K562 (cell line): Measurements from ENCODE around the gene CFDP1. TPM values are rescaled to one million over a fixed set of nuclear protein-coding genes. Genes with fewer than 3 reads are reported as not detected.

ENCODE experiments used
- ATAC-seq: fragments of 200-7000 bp; cut with Tn5 transposase; 3 replicates; pipeline ENCODE4 v1.9.1; 2020; ENCODE audit warnings: moderate library complexity
- BruUV-seq: library from RNA; stranded (reverse); fragments of 400-500 nt; replicated peaks from 2 replicates; lab custom pipeline; 2021; lab: Mats Ljungman, UMichigan
- CTCF ChIA-PET: fragments of 300-600 bp; formaldehyde crosslinking; extraction: SDS; loops from one replicate; lab custom pipeline; 2021; ENCODE audit warnings: low intra/inter-chr PET ratio; lab: Yijun Ruan, JAX
- POLR2A ChIA-PET: fragments of 300-600, 350-650 bp; sonication (Branson Sonifier 250); formaldehyde crosslinking; extraction: SDS; loops from one replicate; lab custom pipeline; 2021; ENCODE audit warnings: antibody characterized with exemption, inconsistent platforms; lab: Yijun Ruan, JAX
- DNase-seq, 4 experiments: peaks; one replicate each; pipeline versions ENCODE4 v3.0.0 to v3.0.0-alpha.2; 2011 to 2018; ENCODE audit warnings: low spot score in 3 of 4, mixed read lengths in 3 of 4; ENCODE audit errors: extremely low read depth in 1 of 4
- FAIRE-seq: peaks from 2 replicates; lab custom pipeline; 2011; peaks lifted over from hg19 to GRCh38; lab: Jason Lieb, UNC
- H2AFZ ChIP-seq: 2 replicates; pipeline ENCODE4 v1.6.0; 2011; ENCODE audit warnings: low read depth, low read length, control low read depth, inconsistent platforms
- H3K27ac ChIP-seq: fragments of 200-600 bp; 3 replicates; pipeline ENCODE4 v1.8.0; 2011; ENCODE audit warnings: low read depth, mild to moderate bottlenecking, control low read depth, inconsistent platforms, low read length, moderate library complexity, mixed read lengths; ENCODE audit errors: extremely low read depth
- H3K27me3 ChIP-seq, 2 experiments: fragments of 300-600 bp in 1 of 2; 2 replicates in 1 of 2; 3 replicates in 1 of 2; pipeline versions ENCODE4 v1.6.0 to v1.8.0; 2011; ENCODE audit warnings: inconsistent platforms in 2 of 2, low read length in 2 of 2, mild to moderate bottlenecking in 1 of 2, mixed read lengths in 1 of 2, moderate library complexity in 1 of 2; ENCODE audit not compliant: control insufficient read depth in 2 of 2, insufficient read depth in 2 of 2
- H3K36me3 ChIP-seq: fragments of 300-600 bp; 3 replicates; pipeline ENCODE4 v1.8.0; 2011; ENCODE audit warnings: mild to moderate bottlenecking, low read length, inconsistent platforms; ENCODE audit not compliant: control insufficient read depth, insufficient read depth
- H3K4me1 ChIP-seq, 2 experiments: fragments of 200-600 bp in 1 of 2; replicated peaks in 1 of 2; 2 replicates in 1 of 2; 3 replicates in 1 of 2; pipeline versions ENCODE4 v1.5.1 to v1.8.0; 2011; ENCODE audit warnings: inconsistent platforms in 2 of 2, low read length in 2 of 2, mild to moderate bottlenecking in 1 of 2, mixed read lengths in 1 of 2, moderate library complexity in 1 of 2; ENCODE audit not compliant: control insufficient read depth in 2 of 2, insufficient read depth in 2 of 2
- H3K4me2 ChIP-seq: 2 replicates; pipeline ENCODE4 v1.6.1; 2011; ENCODE audit warnings: low read length, control low read depth, inconsistent platforms, mixed read lengths; ENCODE audit not compliant: insufficient read depth
- H3K4me3 ChIP-seq: fragments of 200-600 bp; sonication (generic), shearing (Covaris generic); 2 replicates; pipeline ENCODE4 v1.5.1; 2016; ENCODE audit warnings: control low read depth, inconsistent platforms
- H3K79me2 ChIP-seq: fragments of 200-600 bp; 3 replicates; pipeline ENCODE4 v1.8.0; 2011; ENCODE audit warnings: low read length, inconsistent platforms; ENCODE audit not compliant: control insufficient read depth, insufficient read depth
- H3K9ac ChIP-seq, 2 experiments: 2 replicates each; pipeline versions ENCODE4 v1.6.0 to v1.6.1; 2011; ENCODE audit warnings: low read depth in 2 of 2, low read length in 2 of 2, control low read depth in 1 of 2, inconsistent platforms in 1 of 2, mild to moderate bottlenecking in 1 of 2, mixed read lengths in 1 of 2; ENCODE audit not compliant: insufficient read depth in 1 of 2
- H3K9me1 ChIP-seq: one replicate; pipeline ENCODE4 v1.6.0; 2011; ENCODE audit warnings: inconsistent platforms, mild to moderate bottlenecking, low read length, moderate library complexity; ENCODE audit not compliant: control insufficient read depth, insufficient read depth
- H3K9me3 ChIP-seq: replicated peaks from 2 replicates; pipeline ENCODE4 v1.5.1; 2011; ENCODE audit warnings: low read depth, low read length, inconsistent platforms; ENCODE audit not compliant: control insufficient read depth, insufficient read depth
- H4K20me1 ChIP-seq: replicated peaks from 2 replicates; pipeline ENCODE4 v1.6.1; 2011; ENCODE audit warnings: low read length, inconsistent platforms, mixed read lengths; ENCODE audit not compliant: control insufficient read depth, insufficient read depth
- ELF4 ChIP-seq: fragments of 450-650 bp; formaldehyde crosslinking; IDR thresholded peaks from 2 replicates; pipeline ENCODE4 v1.4.0; 2022; ENCODE audit warnings: missing genetic modification characterization
- FOSL1 ChIP-seq: fragments of 200-800 bp; sonication (Bioruptor generic); conservative IDR thresholded peaks from 2 replicates; pipeline ENCODE4 v1.6.1; 2016; ENCODE audit warnings: missing genetic modification characterization, missing compliant biosample characterization
- MTA3 ChIP-seq: fragments of 450-650 bp; formaldehyde crosslinking; IDR thresholded peaks from 2 replicates; pipeline ENCODE4 v1.6.1; 2017; ENCODE audit warnings: mild to moderate bottlenecking, borderline replicate concordance
- NR3C1 ChIP-seq: sonication (generic); formaldehyde crosslinking; IDR thresholded peaks from 2 replicates; pipeline ENCODE4 v1.8.1; 2022; ENCODE audit warnings: missing genetic modification reagents
- SAFB ChIP-seq: fragments of 200-400 bp; formaldehyde crosslinking; IDR thresholded peaks from 2 replicates; pipeline ENCODE4 v1.6.1; 2017; ENCODE audit warnings: low read depth, low read length, borderline replicate concordance
- SIRT6 ChIP-seq: IDR thresholded peaks from one replicate; pipeline ENCODE4 v1.6.1; 2012; ENCODE audit warnings: low read depth, mild to moderate bottlenecking, control low read depth, inconsistent platforms, low read length, moderate library complexity
- SMAD1 ChIP-seq: fragments of 150-350 bp; IDR thresholded peaks from 2 replicates; pipeline ENCODE4 v1.6.1; 2014; ENCODE audit warnings: low read length, low read depth; ENCODE audit not compliant: partially characterized antibody
- SMARCA4 ChIP-seq: fragments of 450-650 bp; IDR thresholded peaks from 2 replicates; pipeline ENCODE4 v1.6.1; 2016
- SREBF1 ChIP-seq: fragments of 150-350 bp; IDR thresholded peaks from 2 replicates; pipeline ENCODE4 v1.6.1; 2014; ENCODE audit warnings: antibody characterized with exemption, low read depth, low read length, borderline replicate concordance
- XRCC5 ChIP-seq: fragments of 200-400 bp; formaldehyde crosslinking; IDR thresholded peaks from 2 replicates; pipeline ENCODE4 v1.6.1; 2017; ENCODE audit warnings: low read depth, mild to moderate bottlenecking, low read length
- ZFX ChIP-seq: sonication (generic); formaldehyde crosslinking; IDR thresholded peaks from 2 replicates; pipeline ENCODE4 v1.8.0; 2022; ENCODE audit warnings: mild to moderate bottlenecking, missing genetic modification reagents, moderate library complexity
- ZNF274 ChIP-seq: IDR thresholded peaks from 2 replicates; pipeline ENCODE4 v1.6.1; 2011; ENCODE audit warnings: low read depth, mild to moderate bottlenecking, low read length, moderate library complexity, borderline replicate concordance
- ZNF431 ChIP-seq: sonication (generic); formaldehyde crosslinking; IDR thresholded peaks from 2 replicates; pipeline ENCODE4 v1.8.0; 2022; ENCODE audit warnings: mild to moderate bottlenecking, missing genetic modification reagents
- WGBS: fragments of 100-300 bp; shearing (Covaris generic); methylation state at CpG from one replicate; pipeline ENCODE4 v1.1.6; 2016; ENCODE audit warnings: low coverage, mixed read lengths; ENCODE audit not compliant: insufficient coverage; ENCODE audit errors: missing lambda C conversion rate; 5-methylcytosine and 5-hydroxymethylcytosine counted together
- in situ Hi-C: fragments of 300-500 bp; cut with MboI; formaldehyde crosslinking; loops from 4 replicates; pipeline ENCODE4 v1.15.0; 2018; ENCODE audit warnings: inconsistent platforms, mixed read lengths
- intact Hi-C: fragments of 100-400 bp; cut with micrococcal nuclease; formaldehyde crosslinking; loops from 2 replicates; pipeline ENCODE4 v1.14.2; 2022
- polyA plus RNA-seq, 8 experiments: library from polyadenylated mRNA; depleted of rRNA in 4 of 8; stranded (reverse) in 5 of 8; unstranded in 3 of 8; fragments of >200 nt; fragmentation: Nextera tagmentation in 2 of 8; fragmentation: Illumina TruSeq in 1 of 8; extraction: Ambion mirVana in 2 of 8; extraction: Trizol in 1 of 8; gene quantifications; 2 replicates each; pipeline versions ENCODE4 v1.2.1 to v1.2.3, GENCODE V29; 2011 to 2014; ENCODE audit warnings: inconsistent platforms in 1 of 8, missing spikeins in 1 of 8
- total RNA-seq, 7 experiments: library from RNA; depleted of rRNA in 6 of 7; stranded (reverse); fragments of >200 nt in 6 of 7; fragmentation: Illumina TruSeq in 2 of 7; extraction: Trizol in 2 of 7; gene quantifications; 2 replicates each; pipeline versions ENCODE4 v1.2.1 to v1.2.3, GENCODE V29; 2011 to 2021; ENCODE audit warnings: low replicate concordance in 1 of 7
- TF ChIP-seq, protein P1 (sequence below): sonication (generic); formaldehyde crosslinking; IDR thresholded peaks from 2 replicates; pipeline ENCODE4 v1.8.0; 2022; ENCODE audit warnings: missing genetic modification reagents, mild to moderate bottlenecking, moderate library complexity, borderline replicate concordance
- TF ChIP-seq, protein P2 (sequence below): fragments of 250-450 bp; sonication (Bioruptor Pico); IDR thresholded peaks from 2 replicates; pipeline ENCODE4 v1.8.0; 2021; ENCODE audit warnings: moderate library complexity, mild to moderate bottlenecking, inconsistent platforms
- TF ChIP-seq, protein P3 (sequence below): fragments of 250-450 bp; sonication (Bioruptor Pico); IDR thresholded peaks from 2 replicates; pipeline ENCODE4 v1.5.0; 2021; ENCODE audit warnings: mild to moderate bottlenecking, moderate library complexity

Gene CFDP1
- total and polyA plus RNA-seq, 9 of the 15 experiments (the other 6 are each of a cell fraction or from before 2014, with no cell fraction given): 31.5 to 78.4 (median 61.7) TPM

DNA sequence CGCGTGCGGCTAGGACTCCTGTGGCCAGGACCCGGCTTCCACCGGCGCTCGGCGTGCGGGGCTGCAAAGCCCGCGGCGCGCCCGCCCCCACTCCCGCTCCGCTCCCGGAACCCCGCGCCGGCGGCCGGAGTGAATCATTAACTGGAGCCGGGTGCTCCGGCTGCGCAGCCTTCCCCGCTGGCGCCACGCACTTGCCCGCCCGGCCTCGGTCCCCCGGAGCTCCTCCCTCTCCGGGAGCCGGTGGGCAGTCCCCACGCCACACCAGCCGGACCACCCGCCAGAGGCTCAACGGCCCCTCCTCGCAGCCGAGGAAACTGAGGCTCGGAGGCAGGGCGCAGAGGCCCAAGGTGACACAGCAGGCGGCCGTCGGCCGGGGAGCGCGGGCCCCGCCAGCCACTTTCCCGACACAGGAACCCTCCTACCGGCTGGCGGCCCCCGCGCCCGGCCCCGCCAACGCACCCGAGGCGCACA lies 182.5 kb downstream of the CFDP1 start:
- Histone ChIP-seq H3K4me3 (peak overlapping the region; percentile 84), H3K27me3 (no peaks in the 10 kb centered on the region), H3K79me2 (peaks cover 29% of the 10 kb centered on the region), H3K9ac (peak overlapping the region; percentile 70 to 96), H4K20me1 (peaks cover 37% of the 10 kb centered on the region), H3K4me1 (peaks cover 6 to 74% of the 10 kb centered on the region in 2 experiments; a peak in 3 of 5 replicates), H3K9me3 (no peaks in the 10 kb centered on the region), H3K9me1 (no peaks in the 10 kb centered on the region), H3K27ac (peak overlapping the region; percentile 82; the same call in 2 of the 3 replicates), H2AFZ (peak overlapping the region; percentile 82), H3K4me2 (peak overlapping the region; percentile 81), H3K36me3 (no peaks in the 10 kb centered on the region)
- FAIRE-seq: no peak
- in situ Hi-C loops (no loop called here), intact Hi-C loops (loop anchor here (5.0 kb wide), 2 partner anchors 71 to 136 kb away; no protein-coding TSS in a partner anchor)
- POLR2A ChIA-PET: interaction anchor here (0.5 to 0.9 kb wide), 5 partner anchors 11 to 278 kb away, joined by 3 to 4 read pairs (median 3); no protein-coding TSS in a partner anchor
- no TSS peak for BruUV-seq
- ATAC-seq: peak; percentile 59
- DNase-seq: peak; percentile 51 to 80 (median 78)
- under 1% methylated on average over 24 of the region's 59 CpGs for WGBS
- CTCF ChIA-PET: interaction anchor here (0.7 to 1.1 kb wide), 2 partner anchors 135 to 152 kb away, joined by 3 to 5 read pairs; no protein-coding TSS in a partner anchor
- TF ChIP-seq SREBF1 (no peak), FOSL1 (tag) (no peak; the same call in 1 of the 2 replicates), NR3C1 (CRISPR knock-in tag) (no peak), ELF4 (no peak), SMAD1 (no peak), ZFX (CRISPR knock-in tag) (peak; percentile 72), SIRT6 (no peak), SAFB (0 out of 2 replicates have a peak, but pooled peaks have one; percentile 19), XRCC5 (no peak), SMARCA4 (no peak), ZNF274 (no peak), MTA3 (peak; percentile 29; the same call in 1 of the 2 replicates), ZNF431 (CRISPR knock-in tag) (no peak)
- TF ChIP-seq, protein P1, sequence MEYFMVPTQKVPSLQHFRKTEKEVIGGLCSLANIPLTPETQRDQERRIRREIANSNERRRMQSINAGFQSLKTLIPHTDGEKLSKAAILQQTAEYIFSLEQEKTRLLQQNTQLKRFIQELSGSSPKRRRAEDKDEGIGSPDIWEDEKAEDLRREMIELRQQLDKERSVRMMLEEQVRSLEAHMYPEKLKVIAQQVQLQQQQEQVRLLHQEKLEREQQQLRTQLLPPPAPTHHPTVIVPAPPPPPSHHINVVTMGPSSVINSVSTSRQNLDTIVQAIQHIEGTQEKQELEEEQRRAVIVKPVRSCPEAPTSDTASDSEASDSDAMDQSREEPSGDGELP (CRISPR knock-in tag): no peak
- TF ChIP-seq, protein P2, sequence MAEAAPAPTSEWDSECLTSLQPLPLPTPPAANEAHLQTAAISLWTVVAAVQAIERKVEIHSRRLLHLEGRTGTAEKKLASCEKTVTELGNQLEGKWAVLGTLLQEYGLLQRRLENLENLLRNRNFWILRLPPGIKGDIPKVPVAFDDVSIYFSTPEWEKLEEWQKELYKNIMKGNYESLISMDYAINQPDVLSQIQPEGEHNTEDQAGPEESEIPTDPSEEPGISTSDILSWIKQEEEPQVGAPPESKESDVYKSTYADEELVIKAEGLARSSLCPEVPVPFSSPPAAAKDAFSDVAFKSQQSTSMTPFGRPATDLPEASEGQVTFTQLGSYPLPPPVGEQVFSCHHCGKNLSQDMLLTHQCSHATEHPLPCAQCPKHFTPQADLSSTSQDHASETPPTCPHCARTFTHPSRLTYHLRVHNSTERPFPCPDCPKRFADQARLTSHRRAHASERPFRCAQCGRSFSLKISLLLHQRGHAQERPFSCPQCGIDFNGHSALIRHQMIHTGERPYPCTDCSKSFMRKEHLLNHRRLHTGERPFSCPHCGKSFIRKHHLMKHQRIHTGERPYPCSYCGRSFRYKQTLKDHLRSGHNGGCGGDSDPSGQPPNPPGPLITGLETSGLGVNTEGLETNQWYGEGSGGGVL (CRISPR knock-in tag): no peak
- TF ChIP-seq, protein P3, sequence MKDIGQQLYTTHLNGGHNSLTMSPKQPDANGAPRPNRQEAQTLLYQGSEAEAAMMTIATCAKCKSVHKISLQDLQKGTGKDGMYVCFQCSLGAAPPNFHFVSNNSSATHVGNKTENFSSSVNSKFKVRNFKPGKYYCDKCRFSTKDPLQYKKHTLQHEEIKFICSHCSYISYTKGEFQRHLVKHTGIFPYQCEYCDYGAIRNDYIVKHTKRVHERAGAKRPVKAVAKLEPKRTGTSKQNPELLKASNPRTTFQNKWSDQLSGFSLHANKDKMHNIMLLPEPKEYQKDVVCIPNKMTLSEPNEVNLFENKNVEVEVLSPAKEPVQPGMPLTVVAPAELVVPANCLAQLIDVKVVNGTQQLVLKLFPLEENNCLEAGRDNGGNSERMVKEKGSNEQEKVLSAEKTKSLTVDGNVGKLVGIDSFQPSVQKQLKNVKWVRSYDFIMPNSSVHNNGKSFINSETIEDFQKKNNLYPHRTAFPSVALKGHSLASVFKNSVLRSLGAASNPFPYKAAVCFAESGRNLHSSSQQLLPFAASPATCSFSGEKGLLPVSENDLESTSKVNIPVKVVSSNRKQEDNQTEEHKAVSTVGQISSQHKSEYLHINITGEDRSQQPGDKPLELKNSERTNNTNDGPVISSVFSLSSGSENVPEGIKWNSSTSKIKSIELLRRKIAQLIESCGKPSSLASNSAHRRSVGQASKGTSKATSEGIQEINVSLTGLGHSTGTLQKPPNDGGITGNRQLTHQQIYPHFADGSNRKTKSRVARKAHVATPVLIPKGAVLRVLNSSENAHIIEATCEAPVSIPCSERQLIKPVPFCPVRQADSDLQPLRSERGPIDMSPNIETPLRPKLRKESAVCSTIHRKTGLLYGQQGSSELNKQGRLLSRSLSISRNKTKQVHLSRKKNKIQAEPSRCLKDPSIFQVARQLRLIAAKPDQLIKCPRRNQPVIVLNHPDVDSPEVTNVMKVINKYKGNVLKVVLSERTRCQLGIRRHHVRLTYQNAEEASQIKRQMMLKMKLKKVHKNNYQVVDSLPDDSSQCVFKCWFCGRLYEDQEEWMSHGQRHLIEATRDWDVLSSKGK: no peak
